Medulla oblongata (tissue), 1 donor: ENCODE measurements around the gene MYO16.

Source experiments
- DNase-seq: peaks from one replicate; pipeline ENCODE4 v3.0.0-alpha.2; 2015; ENCODE audit errors: extremely low spot score

The MYO16 gene

GRCh38 chr13:108629181-108629752 lies at the start of gene MYO16:
TSS of gene MYO16 (plus strand) at chr13:108629611. CDS start at chr13:108629845, 234 bp downstream.
- no peak for DNase-seq

DNA sequence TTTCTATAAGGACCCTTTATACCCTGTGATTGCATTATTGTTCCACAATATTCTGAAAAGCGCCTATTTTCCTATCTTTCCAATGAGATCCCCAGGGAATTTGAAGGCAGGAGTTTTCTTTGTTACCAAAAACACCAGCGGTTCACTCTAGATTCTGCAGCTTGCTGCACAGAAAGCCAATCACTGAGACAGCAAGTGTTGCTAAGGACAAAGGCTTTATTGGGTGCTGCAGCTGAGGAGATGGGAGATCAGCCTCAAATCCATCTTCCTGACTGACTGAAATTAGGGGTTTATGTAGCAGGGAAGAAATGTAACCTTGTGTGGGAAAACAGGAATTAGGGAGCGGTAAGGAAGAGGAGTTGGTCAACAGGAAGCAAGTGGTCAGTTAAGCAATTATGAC lies 42.6 kb upstream of the MYO16 start:
- DNase-seq = no peak

- no peak for DNase-seq
Measured at GRCh38 chr13:108588516-108588915, 40.9 kb upstream of the MYO16 start.

DNA sequence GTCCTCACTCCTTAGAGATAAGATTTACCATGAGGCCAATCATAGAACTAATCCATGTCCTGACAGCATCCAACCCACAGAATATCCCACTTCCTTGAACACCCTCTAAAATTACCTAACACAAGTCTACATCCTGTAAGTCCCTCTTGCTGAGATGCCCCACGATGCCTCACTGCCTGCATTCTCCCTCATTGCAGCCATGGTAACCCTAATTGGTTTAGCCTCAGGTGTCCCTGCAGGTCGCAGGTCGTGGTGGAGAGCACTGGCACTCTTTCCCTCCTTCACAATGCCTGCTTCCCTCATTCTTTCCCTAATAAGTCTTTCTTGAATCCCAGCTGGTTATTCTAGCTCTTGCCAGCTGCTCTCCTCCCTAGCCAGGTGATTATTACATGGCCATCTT lies 35.3 kb upstream of the MYO16 start:
- no peak for DNase-seq

GRCh38 chr13:108595436-108596274 lies 33.8 kb upstream of the MYO16 start:
- peak; percentile 38 for DNase-seq

DNA sequence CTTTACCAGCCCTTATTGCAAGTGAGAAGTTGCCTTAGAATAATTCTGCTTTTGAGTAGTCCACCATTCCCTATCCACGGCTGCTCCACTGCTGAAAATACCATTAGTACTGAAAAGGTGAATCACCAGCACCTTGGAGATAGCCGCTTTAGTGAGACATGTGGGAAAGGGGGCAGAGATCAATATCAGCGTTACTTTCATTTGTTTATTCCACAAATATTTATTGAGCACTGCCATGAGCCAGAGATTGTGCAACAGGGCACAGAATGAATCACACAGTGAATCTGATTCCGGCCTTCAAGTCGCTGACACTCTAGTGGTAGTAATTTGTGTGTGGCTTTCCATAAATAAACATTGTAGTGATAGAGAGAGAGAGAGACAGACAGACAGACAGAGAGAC lies 31.5 kb upstream of the MYO16 start:
- DNase-seq = no peak

DNA sequence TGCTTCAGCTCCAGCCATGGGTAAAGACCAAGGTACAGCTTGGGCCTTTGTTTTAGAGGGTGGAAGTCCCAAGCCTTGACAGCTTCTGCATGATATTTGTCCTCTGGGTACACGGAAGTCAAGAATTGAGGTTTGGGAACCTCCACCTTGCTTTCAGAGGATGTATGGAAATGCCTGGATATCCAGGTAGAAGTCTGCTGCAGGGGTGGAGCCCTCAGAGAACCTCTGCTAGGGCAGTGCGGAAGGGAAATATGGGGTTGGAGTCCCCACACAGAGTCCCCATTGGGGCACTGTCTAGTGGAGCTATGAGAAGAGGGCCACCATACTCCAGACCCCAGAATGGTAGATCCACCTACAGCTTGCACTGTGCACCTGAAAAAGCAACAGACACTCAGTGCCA lies 23.0 kb upstream of the MYO16 start:
- DNase-seq = no peak

DNA sequence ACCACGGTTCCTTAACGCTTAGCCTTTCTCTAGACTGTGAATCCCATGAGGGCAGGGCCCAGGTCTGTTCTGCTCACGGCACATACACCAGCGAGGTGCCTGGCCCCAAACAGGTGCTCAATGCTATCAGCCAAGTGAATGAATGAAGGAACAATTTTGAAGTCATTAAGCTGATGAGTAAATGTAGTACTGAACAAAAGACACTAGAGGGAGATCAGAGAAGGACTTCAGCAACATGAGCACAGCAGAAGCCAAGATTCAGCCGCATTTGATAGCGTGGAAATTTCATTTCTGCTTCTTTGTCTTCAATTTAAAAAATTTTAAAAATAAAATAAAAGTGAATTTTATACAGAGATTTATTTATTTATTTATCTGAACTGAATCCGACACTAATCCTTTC lies 20.1 kb upstream of the MYO16 start:
- DNase-seq = peak; percentile 21

GRCh38 chr13:108610507-108610906 lies 18.9 kb upstream of the MYO16 start:
- no peak for DNase-seq

DNA sequence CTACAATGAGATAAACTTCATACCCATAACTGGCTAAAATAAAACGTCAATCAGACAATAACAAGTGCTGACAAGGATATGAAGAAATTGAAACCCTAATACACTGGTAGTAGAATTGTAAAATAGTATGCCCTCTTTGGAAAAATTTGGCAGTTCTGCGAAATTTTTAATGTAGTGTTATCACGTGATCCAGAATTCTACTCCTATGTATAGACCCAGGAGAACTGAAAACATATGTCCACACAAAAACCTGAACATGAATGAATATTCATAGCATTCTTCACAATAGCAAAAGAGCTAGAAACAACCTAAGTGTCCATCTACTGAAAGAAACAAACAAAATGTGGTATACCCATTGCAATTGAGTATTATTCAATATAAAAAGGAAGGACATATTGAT lies 14.2 kb upstream of the MYO16 start:
- DNase-seq = no peak

GRCh38 chr13:108618233-108618632 lies 11.2 kb upstream of the MYO16 start:
- DNase-seq = no peak

GRCh38 chr13:108621462-108621861 lies 7.9 kb upstream of the MYO16 start:
- DNase-seq = no peak

DNA sequence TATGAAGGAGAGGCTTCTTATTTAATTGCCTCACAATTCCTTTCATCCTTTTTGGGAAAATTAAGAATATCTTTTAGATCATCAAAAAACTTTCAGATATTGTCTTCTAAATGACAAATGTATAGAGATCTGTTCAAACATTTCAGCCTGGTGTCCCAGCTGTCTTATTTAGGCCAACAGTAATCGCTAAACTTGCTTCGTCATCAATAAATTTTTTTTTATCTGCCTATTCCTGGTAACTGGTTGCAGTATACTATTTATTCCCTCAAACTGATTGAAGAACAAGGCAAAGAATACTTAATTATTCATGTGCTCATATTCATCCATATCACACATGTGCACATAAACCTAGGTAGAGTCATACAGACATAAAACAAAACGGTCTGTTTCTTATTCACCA lies 5.3 kb upstream of the MYO16 start:
- DNase-seq = no peak

- DNase-seq = no peak
Measured at GRCh38 chr13:108624979-108625378, 4.4 kb upstream of the MYO16 start.

- no peak for DNase-seq
Measured at GRCh38 chr13:108629988-108630387, 577 bp downstream of the MYO16 start.

- no peak for DNase-seq
Measured at GRCh38 chr13:108632649-108633167, 3.3 kb downstream of the MYO16 start.

DNA sequence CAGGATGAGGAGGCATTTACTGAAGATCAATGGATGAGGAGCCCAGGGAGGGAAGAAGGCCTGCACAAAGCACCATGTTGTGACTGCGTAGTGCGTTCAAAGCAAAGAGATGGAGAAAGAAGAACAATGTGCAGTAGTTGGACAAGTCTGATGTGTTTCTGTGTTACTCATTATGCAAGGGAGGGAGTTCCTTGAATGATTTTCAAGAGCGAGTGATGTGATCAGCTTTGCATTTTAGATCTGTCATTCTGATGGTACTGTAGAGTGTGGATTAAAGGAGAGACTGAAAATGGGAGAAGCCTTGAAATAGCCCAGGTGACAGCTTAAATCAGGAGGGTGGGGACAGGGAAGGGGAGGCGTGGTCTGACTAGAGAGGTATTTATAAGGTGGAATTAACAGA lies 9.5 kb downstream of the MYO16 start:
- DNase-seq = no peak

DNA sequence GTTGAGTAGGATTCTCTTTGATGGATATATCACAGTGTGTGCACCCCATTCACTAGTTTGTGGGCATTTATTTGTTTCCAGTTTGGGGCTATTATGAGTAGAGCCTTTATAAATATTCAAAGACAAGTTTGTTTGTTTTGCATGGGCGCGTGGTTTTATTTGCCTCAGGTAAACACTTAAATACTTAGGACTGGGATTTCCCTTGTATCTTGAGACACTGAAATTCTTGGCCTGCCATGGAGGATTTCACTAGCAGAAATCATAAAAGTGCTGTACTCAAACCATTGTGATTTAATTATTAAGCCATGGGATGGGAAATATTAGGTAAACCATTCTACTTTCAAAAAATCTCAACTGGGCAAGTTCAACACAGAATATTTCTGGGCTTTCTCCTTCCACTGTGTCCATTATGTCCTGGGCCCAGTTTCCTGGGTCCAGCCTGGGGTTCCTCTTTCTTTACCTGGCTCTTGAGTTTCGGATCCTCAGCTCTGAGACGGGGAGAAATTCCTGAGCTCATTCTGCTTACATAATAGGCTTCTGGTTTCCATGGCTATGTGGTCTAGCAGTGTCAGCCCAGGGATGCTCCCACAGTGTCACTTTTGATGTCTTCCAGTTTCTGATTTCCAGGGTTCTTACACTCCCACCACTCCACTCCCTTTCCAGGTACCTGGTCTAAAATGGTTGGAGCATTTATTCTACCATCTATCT lies 14.4 kb downstream of the MYO16 start:
- no peak for DNase-seq

DNA sequence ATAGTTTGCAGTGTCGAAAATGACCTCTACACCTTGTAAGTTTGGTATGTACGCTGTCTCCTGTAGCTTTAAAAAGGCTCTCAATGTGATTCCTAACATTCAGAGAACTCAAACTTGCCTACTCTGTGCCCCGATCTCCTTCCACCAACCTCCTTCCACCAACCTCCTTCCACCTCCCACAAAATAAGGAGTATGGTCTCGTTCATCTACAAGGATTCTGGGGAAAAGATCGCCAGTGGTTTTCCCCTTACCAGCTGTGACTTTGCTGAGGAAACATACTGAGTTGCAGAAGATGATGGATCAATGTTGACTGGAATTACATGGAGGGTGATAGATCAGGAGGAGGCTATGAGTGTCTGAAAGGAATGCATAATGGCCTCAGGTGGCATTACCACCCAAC lies 16.0 kb downstream of the MYO16 start:
- DNase-seq = no peak

DNA sequence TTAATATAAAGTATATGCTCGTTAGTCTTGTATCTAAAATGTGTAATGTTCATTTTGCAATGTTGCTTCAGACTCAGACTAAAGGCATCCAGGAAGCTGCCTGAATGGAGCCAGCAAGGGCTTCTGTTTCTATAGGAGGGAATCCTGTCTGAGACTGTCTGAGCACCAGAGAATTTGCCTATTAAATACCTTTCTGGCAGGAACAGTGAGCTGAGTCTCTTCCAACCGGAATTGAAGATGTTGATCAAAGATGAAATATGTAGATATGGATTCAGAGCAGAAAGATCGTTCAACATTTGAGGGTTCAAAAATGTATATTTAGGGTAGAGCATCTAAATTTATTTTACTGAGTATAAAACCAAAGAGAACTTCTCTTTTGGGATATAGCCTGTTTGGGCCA lies 20.9 kb downstream of the MYO16 start:
- no peak for DNase-seq

- DNase-seq = no peak
Measured at GRCh38 chr13:108656742-108657141, 27.3 kb downstream of the MYO16 start.

- no peak for DNase-seq
Measured at GRCh38 chr13:108657519-108657918, 28.1 kb downstream of the MYO16 start.

GRCh38 chr13:108662528-108662927 lies 33.1 kb downstream of the MYO16 start:
- DNase-seq = no peak
